HG03439 (cell line): Measurements from ENCODE around the gene TRPV6.

Source experiments
- ATAC-seq: cut with Tn5 transposase; IDR thresholded peaks from one replicate; pipeline ENCODE4 v1.9.1; 2021; ENCODE audit warnings: mild to moderate bottlenecking, moderate library complexity; ENCODE audit not compliant: unreplicated experiment

Gene TRPV6

DNA sequence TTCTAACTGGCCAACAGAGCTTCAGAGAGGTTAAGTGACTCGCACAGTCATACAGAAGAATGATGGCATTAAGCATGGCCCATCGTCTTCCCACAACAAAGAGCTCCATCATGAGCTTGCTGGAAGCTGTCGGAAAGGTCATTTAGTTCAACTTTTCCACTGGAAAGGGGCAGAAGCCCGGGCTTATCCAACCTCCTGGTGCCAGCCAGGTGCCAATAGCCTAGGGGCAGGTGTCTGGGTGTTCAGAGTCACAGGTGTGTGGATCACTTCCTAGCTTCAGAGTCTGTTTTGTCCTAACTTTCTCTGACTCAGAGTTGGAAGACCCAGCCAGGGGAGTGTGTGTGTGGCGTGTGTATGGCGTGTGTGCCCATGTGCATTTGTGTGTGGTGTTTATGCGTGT, 1.3 kb upstream of the TRPV6 start:
- no peak for ATAC-seq

DNA sequence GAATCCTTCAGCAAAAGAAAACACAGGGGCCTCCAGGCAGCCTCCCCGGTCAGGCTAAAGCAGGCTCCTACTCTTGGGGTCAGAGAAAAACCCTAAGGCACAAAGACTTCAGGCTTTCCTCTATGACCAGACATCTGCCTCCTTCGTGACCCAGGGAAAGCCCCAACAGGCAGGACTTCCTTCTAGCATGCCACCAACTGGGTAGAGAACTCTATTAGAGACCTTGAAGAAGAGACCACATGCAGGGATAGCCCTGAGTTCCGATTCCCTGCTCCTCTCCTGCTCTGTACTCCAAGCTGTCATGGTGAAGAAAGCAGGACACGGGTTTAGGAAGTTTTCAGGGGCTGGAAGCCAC, 1.3 kb downstream of the TRPV6 start:
- ATAC-seq, result no peak

DNA sequence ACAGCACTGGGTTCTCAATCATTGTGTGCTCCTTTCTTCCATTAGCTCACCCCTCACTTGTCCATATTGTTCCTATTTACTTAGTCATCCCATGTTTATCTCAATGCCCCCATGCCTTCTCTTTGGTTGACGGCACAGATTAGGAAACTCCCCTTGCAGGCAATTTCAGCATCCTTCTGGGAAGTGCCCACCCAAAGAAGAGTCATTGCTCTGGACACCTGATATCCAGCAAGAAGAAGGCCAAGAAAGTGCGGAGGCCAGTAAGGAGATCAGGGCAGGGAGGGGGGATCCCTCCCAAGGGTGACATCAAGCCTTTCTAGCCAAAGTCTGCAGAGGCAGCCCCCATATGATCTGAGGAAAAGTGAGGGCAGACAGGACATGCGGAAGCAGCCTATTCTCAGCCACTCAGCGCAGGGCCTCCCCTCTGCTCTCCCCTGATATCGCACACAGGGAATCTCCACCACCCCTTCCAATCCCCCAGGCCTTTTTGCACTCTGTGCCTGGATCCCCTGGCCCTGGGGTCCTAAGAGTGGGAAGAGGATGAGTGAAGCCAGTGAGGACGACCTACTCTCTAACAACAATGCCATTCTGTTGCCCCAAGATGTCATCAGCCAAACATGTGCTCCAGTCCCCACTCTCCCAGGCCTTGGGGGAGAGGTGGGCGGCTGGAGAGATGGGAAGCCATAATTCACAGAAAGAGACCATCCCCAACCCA, 1.8 kb downstream of the TRPV6 start:
- ATAC-seq, result no peak

DNA sequence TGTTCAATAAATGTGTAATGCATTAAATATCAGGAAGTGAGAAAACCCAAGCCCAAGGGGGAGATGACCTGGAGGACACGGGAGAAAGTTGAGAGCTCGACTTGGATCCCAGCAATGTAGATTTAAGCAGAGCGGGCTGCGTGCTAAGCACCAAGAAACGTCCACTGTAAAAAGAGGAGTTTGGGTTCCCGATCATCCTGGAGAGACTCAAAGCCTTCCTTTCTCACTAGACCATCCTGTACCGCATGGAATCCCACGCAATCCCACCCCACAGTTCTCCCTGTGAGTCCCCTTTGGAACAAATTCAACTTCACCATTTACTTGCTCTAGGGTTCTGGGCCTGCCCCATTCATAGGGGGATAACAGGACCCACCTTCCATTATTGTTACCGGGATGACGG, 2.4 kb downstream of the TRPV6 start:
- ATAC-seq, result no peak

DNA sequence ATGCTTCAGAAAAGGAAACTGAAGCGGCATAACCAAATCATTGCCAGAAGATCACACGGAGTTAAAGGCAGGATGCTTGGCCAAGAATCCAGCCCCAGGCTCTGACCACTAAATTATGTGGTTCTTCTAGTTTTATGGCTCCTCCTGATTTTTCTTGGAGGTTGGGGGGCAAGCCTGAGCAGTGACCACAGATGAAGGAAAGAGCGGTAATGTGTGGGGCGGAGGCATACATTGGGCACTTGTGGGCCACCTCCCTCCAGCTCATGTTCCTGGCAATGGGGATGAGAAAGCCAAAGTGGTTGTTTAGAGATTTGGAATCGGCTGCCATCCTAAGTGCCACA, 3.2 kb downstream of the TRPV6 start:
- no peak for ATAC-seq

DNA sequence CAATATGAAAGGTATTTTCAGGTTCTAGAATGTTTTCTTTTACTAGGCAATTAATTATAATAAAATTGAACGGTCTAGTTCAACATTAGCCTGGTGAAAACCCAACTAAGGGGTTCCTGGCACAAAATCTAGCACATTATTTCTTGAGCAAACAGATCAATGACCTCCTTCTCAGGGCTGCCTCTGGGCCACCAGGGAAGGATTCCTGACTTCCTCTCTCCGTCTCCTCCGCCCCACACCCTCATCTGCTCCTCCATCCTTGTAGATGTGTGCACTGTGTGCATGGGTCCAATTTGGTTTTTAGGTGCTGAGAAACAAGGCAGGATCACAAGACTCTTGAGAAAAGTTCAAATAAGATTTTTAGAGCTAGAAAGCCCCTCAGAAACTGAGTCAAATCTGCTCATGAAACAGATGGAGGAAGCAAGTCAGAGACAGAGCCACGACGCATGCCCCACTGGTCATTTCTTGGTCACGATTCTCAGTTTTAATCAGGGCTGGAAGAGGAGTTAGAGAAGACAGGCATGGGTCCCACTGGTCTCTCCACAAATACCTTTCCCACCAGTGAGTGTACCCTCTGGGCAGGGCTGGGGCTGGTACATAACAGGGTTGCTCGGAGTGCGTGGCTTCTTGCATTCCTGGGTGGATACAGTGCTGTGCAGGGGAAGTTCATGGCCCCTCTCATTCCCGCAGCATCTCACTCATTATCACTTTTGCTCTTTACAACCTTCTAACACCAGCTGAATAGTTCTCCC, 3.8 kb downstream of the TRPV6 start:
- peak; percentile 47 for ATAC-seq

DNA sequence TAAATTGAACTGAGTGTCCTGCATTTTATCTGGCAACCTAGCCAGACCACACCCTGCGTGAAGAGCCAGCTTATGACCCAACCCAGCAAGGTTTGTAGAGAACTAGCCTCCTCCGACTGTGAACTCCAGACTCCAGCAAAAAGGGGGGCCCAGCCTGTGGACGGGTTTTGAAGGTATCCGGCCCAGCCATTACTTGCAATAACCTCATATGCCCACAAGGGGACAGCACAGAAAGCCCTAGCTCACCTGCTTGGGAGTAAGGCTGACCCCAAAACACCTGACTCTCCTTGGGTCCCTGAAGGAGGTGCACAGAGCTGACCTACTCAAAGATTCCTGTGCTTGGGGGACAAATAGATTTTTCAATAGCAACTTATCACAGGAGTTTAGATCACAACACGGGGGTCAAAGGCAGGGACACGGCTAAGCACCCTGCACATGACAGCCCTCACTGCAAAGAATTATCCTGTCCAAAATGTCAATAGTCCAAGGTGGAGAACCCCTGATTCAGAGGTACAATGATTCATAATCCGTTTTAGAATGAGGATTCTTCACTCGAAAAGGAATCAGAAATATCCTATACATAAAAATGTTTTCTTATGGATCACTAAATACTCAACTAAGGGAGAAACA, 4.6 kb downstream of the TRPV6 start:
- ATAC-seq, result peak; percentile 64

DNA sequence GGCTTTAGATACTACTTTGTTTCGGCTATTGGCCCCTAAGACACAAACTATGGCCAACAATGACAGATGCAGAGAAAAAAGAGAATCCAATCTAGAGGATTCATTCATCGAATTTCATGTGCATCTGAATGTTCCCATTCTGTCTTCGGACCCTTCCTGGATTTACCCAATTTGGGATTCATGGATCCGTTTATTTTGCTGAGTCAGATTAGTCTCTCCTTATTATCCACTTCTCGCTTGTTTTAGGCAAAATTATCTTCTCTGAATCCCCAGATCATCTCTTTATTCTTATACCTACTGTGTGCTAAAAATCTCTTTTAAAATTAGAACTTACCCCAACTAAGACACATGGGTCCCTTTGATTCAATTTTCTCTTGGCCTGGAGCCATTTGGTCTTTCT, 6.5 kb downstream of the TRPV6 start:
- no peak for ATAC-seq

DNA sequence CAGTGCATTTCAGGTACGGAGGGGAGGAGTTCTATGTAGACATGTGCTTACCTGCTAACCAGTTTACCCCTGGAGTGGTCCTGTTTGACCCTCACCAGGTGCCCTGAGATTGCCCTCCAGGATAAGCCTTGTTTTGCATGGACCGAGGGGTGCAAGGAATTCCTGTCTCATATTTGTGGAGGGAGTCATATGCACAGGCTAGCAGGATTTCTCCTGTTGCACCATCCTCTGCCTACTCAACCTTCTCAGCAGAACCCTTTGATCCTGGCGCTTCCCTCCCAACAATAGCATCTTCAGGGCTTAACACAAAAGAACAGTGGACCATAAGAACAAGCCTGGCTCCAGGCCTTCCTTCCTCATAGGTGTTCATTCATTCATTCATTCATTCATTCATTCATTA, 7.2 kb downstream of the TRPV6 start:
- no peak for ATAC-seq

DNA sequence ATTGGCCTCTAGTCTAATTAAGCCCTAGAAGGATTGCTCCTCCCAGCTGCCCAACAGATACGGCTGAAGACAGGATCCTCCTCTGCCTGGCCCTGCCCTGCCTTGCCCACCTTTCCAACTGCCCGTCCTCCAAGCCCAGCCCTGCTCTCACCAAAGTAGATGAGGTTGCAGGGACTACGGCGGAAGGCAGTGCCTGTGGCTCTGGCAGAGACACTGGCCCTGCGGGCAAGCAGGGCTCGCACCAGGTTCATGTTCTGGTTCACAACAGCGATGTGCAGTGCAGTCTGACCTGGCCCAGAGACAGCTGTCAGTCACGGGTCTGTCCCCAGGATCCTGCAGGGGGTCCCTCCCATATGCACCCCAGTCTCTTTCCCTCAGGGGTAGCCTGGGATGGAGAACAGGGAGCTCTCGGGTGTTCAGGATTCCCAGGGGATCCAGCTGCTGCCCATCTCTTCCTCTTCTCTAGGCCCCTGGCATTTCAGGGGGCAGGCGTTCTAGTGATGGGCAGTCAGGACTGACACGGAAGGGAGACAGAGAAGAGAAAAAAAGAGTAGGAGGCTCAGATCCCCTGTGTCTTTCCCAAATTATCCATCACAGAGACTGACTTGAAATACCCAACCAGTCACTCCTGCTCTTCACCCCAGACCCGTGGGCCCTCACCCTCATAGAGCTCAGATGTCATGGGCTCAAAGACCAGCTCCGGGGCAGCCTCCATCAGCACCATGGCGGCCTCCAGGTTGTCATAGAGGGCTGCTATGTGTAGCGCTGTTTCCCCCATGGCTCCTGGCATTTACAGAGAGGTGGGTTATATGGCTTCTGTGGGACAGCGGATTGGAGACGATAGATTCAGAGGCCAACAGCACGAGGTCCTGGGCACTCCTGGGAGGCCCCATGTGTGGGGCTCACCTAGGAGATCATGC, 8.3 kb downstream of the TRPV6 start:
- ATAC-seq, result no peak

DNA sequence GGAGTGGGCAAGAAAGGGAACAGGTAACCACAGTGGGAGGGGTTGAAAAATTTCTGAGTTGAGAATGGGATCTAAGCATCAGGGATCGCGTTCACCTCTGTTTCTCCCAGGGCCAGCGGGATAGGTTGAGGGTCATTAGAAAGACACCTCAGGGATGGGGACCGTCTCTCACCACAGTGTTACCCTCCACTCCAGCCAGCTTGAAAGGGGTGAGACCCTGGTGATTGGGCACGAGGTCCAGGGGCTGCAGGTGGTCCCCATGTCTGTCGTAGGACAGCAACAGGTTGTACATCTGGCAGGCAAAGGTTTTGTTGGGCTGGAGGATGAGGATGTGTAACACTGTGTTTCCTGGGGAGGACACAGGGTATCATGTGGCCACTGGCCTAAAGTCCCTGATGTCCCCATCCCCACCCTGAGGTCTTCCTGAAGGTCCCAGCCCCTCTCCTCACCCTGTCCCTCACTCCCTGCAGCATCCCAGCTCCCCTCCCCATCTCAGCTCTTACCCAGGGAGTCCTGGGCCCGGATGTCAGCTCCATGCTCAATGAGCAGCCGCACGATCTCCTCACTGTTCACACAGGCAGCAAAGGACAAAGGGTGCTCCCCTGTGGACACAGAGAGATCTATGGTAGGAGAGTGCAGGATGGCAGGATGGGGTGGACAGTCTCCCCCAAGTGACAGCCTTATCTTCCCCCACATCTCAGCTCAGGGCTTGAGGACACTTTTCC, 9.1 kb downstream of the TRPV6 start:
- ATAC-seq, result no peak

DNA sequence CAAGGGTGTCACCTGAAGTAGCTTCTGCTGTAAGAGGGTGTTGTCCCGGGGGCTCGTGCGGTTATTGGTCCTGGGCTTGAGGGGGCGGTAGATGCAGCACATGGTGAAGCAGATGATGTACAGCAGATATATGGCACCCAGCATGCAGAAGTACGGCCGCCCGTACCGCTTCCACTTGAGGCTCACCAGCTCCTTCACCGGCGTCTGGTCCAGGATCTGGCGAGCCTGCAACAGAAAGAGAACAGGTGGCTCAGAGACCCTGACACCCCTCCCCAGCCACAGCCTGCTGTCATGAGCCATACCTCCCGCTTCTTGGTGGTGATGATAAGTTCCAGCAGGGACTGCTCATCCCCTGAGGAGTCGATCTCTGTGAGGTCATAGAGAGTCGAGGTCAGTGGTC, 10.1 kb downstream of the TRPV6 start:
- ATAC-seq, result no peak

DNA sequence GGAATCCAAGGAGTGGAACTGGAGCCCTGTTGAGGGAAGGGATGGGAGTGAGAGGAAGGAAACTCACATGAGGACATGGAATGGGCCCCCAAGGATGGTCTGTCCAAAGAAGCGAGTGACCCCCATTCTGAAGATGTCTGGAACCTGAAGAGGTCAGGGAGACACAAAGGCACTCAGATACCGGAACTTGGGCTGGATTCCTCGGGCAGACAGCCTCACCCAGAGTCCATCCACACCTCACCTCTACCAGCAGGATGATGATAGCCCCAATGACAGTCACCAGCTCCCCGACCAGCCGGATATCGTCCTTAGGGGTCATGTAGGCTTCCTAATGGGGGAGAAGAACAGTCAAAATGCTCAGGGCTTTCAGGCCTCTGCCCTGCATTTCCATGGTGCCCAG, 10.7 kb downstream of the TRPV6 start:
- ATAC-seq, result no peak

DNA sequence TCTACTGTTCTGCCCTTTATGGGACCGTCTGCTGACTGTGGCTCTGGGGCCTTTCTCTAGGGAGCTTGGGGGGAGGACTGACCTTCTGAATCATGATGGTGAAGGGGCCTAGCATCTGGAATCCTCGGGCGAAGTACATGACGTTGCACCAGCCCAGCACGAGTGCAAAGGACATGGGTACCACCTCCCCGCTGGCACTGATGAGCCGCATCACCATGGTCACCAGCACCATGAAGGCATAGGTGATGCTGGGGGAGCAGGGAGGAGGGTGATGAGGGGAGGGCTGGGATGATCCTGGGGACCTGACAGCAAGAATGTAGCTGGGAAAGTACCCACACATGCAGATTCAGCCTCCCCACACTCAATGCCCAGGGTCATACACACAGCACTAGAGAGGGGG, 11.1 kb downstream of the TRPV6 start:
- ATAC-seq, result no peak

DNA sequence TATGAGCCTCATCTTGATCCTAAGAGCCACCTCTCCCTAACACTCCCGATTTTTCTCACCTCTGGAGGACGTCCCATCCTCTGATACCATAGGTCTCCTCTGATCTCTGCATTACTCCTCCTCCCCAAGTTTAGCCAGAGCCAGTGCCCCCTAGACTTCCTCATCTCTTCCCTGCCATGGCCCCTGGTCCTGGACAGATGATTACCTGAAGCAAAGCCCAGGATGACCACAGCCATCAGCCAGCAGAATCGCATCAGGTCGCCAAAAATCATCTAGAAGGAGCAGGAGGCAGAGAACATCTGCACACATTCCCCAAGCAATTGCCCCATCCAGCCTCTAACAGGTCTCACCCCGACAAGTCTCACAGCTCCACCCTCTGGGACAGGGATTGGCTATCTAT, 11.7 kb downstream of the TRPV6 start:
- no peak for ATAC-seq

DNA sequence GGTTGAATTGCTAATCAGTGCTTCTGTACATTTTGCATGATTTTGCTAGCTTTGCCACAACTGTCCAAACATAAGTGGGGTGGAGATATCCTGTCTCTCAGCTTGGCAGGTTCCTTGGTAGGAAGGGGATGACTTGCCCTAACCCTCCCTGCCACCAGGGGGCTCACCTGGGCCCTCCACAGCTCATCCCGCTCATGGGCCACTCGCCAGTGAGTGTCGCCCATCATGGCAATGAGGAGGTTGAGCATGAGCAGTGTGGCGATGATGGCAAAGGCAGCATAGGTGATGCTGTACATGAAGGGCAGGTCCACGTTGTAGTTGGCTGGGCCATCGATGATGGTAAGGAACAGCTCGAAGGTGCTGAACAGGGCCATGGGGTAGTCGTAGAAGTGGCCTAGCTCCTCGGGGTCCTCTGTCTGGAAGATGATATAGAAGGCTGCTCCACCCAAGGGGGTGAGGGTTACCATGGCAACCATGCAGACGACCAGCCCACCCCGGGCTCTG, 12.2 kb downstream of the TRPV6 start:
- peak; percentile 72 for ATAC-seq

DNA sequence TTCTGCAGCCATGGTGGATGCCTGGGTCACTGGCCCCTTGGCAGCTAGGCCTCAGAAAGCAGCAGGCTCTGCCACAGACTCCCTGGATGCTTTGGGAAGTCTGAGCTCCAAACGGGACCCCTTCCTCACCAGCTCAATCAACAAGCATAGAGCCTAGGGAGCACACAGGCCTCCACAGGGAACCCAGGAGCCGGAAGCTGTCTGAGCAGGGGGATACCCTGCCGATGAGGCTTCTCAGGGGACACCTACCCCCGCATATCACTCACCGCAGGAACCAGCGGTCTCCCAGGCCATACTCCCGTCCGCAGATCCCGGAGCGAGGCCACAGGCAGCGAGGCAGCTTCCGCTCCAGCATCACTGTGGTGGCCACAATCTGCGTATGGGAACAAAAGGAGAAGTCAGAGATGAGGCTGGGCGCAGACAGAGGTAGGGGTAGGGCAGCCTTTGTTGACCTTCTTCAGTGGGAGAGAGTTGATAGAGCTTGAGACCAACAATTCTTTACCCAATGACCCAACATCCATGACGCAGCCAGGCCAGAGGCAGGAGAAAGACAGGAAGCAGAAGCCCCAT, 13.4 kb downstream of the TRPV6 start:
- no peak for ATAC-seq

DNA sequence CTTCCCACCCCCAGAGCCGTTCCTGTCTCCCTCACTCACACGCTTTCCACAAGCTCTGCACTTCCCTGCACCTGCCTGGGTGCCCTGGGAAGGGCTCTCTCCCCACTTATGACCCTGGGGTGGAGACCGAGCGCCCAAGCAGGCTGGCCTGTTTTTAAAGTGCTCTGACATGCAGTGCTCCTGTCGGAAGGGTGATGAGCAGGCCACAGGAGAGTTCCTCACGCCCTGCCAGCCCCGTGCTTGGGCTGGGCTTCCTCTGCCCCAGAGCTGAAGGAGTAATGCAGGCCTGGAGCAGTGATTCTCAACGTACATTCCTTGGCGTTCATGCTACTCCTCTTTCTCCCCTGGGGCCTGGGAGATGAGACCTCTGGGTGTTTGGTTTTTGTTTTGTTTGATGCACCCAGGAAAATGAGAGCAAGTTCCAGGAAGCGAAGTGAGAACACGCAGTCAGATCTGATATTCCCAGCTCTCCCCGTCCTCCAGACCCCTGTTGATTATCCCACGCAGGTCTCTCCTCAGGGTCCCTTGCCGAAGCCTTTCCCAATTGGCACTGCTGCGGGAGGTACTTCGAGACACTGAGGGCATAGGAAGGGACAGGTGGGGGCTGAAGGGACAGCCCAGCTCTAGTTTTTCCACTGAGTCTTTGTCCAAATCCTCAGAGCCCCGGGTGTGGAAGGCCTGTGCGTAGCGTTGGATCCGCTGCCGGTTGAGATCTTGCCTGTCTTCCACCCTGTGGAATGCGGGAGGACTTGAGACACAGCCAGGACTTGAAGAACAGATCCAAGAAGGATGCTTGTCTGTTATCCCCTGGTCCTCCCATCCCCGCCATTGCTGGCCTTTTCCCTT, 14.1 kb downstream of the TRPV6 start:
- ATAC-seq, result no peak

DNA sequence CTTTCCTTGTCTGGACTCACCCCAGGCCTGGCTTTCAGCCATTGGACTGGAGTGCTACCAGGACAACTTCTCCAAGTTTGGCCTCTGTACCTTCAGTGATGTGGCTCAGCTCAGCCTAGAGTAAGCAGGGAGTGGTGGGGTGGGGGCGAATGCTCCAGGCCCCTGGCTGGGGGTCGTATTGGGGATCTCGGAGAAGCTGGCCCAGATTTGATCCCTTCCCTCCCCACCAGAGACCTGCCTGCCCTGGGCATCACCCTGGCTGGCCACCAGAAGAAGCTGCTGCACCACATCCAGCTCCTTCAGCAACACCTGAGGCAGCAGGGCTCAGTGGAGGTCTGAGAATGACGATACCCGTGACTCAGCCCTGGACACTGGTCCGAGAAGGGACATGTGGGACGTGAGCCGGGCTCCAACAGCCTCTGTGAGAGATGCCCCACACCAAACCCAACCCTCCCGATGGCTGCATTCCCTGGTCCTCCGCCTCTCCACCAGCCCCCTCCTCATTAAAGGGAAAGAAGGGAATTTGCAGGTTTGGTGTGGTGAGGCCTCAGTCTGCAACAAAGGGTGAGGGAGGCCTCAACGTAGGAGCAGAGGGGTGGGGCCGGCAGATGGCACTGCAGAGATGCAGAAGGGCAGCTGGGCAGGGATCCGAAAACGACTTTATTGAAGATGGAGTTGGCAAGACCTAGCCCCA, 14.8 kb downstream of the TRPV6 start:
- ATAC-seq, result no peak
